HG03457 (cell line): Measurements from ENCODE around the gene LGALS7B.
"Not testable (repeated sequence)": the region's sequence is repeated elsewhere in the genome, so short reads cannot be mapped to it uniquely, and the experiment has no call there.

Source experiments
- ATAC-seq: cut with Tn5 transposase; IDR thresholded peaks from one replicate; pipeline ENCODE4 v1.9.1; 2021; ENCODE audit warnings: moderate number of reproducible peaks; ENCODE audit not compliant: unreplicated experiment

The LGALS7B gene

DNA sequence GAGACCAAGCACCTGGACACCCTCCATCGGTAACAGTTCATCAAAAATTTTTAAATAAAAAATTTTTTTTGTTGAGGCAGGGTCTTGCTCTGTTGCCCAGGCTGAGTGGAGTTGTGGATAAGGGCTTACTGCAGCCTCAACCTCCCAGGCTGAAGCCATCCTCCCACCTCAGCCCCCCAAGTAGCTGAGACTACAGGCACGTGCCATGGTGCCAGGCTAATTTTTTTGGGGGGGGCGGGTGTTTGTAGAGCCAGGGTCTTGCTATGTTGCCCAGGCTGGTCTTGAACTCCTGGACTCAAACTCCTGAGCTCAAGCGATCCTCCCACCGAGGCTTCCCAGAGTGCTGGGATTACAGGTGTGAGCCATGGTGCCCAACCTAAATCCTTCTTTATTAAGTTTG, 4.7 kb downstream of the LGALS7B start:
- ATAC-seq, result no peak

DNA sequence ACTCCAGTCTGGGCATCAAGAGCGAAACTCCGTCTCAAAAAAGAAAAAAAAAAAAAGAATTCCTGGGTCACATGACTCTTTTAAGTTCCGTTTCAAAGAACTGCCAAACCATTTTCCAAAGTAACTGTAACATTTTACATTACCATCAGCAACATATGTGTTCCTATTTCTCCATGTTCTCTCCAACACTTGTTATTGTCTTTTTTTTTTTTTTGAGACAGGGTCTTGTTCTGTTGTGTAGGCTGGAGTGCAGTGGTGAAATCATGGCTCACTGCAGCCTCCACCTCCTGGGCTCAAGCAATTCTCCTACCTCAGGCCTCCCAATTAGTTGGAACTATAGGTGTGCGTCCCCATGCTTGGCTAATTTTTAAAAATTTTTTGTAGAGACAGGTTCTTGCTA, 6.5 kb downstream of the LGALS7B start:
- ATAC-seq, result no peak

DNA sequence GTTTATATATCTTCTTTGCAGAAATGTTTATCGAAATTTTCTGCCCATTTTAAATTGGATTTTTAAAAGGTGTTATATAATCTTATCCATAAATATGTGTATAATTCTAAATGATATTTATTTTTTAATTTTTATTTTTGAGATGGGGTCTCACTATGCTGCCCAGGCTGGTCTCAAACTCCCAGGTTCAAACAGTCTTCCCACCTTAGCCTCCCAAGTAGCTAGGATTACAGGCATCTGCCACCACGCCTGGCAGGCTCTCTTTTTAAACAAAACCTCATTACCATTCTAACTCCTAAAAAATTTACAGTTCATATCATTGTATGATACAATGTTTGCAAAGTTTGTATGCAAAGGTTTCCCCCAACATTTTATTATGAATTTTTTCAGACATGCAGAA, 7.2 kb downstream of the LGALS7B start:
- ATAC-seq, result no peak

DNA sequence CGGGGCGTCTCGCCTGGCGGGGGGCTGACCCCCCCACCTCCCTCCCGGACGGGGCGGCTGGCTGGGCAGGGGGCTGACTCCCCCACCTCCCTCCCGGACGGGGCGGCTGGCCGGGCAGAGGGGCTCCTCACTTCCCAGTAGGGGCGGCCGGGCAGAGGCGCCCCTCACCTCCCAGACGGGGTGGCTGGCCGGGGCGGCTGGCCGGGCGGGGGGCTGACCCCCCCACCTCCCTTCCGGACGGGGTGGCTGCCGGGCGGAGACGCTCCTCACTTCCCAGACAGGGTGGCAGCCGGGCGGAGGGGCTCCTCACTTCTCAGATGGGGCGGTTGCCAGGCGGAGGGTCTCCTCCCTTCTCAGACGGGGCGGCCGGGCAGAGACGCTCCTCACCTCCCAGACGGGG, 8.8 kb downstream of the LGALS7B start:
- not testable (repeated sequence) for ATAC-seq

DNA sequence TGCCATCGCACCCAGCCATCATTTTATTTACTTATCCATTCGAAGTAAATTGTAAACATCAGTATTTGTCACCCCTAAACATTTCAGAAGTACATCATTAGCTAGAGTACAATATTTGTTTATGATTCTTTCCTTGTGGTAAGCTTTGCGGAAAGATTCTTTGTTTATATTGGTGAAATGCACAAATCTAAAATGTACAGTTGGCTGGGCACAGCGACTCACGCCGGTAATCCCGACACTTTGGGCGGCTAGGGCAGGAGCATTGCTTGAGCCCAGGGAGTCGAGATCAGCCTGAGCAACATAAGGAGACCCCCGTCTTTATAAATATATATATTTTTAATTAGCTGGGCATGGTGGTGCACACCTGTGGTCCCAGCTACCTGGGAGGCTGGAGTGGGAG, 10.1 kb downstream of the LGALS7B start:
- ATAC-seq, result no peak

DNA sequence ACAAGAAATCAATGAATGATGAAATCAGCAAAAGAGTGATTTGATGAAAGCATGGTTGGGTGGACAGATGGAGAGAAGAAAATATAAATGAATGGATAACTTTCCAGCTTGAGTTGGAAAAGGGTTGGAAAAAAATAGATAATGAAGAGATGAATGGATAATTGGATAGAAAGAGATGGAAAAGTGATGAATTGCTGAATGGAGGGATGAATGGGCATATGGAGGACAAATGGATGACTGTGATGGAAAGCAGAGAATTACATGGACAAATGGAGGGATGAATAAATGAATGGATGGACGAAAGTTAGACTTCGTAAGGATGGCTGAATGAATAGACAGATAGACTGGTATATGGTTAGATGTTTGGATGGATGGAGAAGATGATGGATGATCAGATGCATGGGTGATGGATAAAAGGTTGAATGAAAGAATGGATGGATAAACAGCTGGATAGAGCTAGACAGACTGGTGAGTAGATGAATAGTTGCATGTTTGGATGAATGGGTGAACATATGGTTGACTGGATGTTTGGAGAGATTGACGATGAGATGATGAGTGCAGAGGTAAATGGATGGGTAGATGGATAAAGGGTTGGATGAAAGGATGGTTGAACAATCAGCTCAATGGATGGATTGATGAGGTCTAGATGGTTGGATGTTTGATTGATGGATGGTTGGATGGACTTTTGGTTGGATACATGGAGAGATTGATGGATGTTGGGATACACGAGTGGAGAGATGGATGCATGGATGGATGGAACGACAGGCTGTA, 11.8 kb downstream of the LGALS7B start:
- ATAC-seq, result no peak

DNA sequence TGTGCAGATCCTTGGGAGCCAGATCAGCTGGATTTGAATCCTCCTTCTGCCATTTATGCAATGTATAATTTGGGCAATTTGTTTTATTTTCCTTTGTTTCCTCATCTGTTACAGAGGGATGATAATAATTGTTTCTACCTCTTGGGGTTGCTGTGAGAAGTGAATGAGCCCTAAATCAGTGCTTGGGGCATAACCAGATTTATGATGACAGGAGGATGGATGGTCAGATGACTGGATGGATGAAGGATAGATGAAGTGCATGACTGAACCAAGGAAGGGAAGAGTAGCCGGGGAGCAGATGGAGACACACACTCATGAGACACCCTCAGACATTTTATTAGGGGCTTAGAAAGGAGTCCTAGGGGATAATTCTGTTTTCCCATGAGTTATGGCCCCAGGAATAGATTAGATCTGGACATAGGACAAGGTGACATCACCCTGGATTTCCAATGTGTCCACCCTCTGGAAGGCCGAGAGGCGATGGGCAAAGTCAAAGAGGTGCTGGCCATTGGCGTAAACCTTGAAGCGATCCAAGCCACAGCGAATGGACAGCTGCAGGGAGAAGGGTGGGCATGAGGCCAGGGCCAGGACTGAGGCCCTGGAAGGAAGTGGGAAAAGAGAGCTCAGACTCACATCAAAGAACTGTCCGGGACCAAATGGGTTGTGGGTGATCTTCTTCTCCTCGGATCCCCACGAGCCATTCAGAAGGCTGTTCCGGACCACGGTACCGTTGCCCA, 12.5 kb downstream of the LGALS7B start:
- no peak for ATAC-seq

DNA sequence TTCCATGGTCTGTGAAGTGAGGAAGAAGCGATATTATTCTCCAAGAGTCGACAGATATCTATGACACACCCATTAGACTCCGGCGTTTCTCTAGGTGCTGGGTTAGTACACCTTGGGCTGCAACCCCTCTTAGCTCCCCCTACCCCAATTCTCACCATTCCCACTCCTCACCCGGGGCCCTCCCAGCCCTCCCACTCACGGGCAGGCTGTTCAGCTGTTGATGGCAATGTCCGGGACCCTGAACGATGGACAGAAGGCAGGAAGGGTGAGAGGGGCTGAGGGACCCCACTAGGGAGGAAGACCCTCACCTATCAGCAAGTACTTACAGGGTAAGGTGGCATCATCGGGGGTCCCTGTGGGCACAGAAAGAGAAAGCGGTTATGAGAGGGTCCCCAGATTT, 14.5 kb downstream of the LGALS7B start:
- no peak for ATAC-seq

DNA sequence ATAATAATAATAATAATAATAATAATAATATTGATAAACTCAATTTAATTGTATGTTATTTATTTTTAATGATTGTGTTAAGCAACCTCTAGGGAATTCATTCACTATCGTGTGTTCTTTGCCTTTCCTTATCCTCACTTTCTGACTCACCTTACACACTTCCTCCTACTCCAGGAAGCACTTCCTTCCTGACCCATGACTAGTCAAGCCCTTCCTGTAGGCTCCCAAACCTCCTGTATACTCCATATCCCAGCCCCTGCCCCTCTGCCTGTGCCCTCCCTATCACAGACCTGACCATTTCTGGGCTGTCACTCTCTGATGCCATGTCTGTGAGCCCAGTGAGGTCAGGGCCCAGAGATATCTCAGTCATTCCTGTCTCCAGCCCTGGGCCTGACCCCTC, 16.2 kb downstream of the LGALS7B start:
- no peak for ATAC-seq

DNA sequence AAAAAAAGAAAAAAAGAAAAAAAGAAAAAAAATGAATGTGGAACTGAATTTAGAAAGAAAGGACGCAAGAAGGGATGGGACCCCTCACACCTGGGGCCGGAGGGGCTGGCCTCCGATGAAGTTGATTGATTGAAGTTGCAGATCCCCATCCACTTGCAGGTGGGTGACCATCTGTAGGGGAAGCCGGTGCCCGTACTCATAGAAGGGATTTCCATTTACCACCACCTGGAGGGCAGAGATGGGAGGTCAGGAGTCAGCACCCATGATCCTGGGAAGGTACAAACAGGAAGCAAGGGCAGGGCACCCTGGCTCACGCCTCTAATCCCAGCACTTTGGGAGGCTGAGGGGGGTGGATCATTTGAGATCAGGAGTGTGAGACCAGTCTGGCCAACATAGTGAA, 17.4 kb downstream of the LGALS7B start:
- no peak for ATAC-seq

DNA sequence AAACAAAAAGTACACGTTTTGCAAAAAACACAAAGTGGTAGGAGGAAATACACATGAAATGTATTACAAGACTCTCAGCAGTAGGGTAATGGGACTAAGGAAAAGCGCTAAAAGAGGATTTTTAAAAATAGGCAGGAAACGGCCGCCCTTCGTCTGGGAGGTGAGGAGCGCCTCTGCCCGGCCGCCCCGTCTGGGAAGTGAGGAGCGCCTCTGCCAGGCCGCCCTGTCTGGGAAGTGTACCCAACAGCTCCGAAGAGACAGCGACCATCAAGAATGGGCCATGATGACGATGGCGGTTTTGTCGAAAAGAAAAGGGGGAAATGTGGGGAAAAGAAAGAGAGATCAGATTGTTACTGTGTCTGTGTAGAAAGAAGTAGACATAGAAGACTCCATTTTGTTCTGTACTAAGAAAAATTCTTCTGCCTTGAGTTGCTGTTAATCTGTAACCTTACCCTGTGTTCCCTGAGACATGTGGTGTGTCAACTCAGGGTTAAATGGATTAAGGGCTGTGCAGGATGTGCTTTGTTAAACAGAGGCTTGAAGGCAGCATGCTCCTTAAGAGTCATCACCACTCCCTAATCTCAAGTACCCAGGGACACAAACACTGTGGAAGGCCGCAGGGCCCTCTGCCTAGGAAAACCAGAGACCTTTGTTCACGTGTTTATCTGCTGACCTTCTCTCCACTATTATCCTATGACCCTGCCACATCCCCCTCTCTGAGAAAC, 18.5 kb downstream of the LGALS7B start:
- ATAC-seq, result not testable (repeated sequence)

DNA sequence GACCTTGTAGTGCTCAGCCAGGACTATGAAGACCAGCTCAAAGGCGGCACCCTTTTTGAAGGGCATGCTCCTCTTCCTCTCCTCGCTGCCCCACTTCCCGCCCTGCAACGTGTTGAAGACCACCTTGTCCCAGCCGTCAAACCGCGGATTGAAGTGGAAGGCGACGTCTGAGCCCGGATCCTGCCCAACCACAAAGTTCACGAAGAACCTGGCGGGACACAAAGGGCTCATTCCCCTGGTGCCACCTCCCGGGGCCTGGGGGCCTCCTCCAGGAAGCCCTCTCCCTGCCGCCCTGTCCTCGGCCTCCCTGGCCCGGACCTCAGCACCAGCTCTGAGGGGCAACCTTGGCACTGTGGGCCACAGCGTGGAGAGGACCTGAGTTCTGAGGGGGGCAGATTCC, 19.7 kb downstream of the LGALS7B start:
- no peak for ATAC-seq

DNA sequence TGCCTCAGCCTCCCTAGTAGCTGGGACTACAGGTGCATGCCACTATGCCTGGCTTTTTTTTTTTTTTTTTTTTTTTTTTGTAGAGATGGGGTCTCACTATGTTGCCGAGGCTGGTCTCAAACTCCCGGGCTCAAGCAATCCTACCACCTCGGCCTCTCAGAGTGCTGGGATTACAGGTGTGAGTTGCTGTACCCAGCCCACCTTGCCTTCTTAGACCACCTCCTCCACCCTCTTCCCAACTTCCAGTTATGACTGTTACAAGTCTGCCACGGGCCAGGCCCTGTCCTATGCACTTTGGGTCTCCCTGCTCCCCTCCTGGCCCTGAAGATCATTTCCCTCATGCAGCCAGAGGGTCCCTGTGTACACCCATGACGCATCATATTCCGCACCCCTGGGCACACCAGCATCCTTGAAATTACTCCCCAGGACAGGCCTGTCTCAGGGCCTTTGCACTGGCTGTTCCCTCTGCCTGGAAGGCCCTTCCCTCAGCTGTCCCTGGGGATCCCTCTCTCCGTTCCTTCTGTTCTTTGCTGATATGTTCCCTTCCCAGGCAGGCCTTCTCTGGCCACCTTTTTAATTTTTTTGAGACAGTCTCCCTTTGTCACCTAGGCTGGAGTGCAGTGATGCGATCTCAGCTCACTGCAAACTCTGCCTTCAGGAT, 20.7 kb downstream of the LGALS7B start:
- ATAC-seq, result no peak

DNA sequence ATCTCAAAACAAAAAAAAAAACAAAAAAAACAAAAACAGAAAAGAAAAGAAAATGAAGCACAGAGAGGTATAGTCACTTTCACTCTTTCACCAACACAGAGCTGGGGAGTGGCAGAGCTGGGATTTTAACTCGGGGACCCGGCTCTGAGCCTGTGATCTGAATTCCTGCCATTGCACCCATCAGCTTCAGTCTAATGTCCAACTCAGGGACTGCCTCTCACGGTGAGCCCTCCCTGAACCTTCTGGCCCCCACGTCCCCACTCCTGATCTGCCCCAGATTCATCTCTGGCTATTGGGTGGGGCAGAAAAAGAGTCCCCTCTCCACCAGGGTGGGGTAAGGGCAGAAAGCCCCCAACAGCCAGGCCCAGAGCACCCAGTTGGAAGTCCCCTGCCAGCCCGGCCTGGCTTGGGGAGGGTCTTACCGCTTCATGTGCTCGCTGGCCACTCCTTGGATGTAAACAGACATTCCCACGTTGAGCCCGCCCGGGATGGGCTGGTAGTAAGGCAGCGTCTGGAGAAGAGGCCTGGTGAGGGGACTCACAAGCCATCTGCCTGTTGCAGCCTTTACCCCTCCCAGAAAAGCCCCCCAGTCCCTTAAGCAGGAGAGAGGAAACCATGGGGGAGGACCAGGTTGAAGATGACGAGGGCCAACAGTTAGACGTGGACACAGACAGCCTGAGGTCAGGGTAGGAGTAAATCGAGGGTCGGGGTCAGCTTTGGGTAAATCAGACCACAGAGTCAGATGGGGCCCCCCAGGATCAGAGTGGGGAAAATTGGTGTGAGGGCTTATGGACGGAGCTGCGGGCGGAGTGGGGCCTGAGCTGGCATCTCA, 23.2 kb downstream of the LGALS7B start:
- ATAC-seq, result no peak

DNA sequence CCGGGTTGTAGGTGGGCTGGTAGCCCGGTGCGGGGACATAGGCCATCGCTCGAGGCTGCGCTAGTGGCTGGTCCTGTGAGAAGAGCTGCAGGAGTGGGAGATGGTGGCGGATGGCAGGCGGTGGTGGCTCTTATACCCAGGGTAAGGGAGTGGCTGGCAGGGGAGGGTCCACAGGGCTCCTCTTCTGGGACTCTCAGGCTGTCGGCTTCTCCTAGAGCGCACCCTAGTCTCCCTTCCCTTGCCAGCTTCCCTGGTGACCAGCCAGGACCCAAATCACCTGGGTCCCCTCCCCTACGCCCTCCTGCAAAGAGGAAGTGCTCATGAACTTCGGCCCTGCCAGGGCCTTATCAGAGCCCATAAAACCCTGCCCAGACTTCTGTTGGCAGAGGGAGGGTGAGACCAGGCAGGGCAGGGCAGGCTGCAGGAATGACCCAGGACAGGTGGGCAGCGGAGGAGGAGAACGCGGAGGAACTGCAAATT, 23.9 kb downstream of the LGALS7B start, which contains the start of gene LGALS4:
Gene LGALS4 (minus strand): TSS at position 105 of the 480 bp plus-strand sequence. CDS start 59 bp downstream, at position 46.
- ATAC-seq, result no peak

DNA sequence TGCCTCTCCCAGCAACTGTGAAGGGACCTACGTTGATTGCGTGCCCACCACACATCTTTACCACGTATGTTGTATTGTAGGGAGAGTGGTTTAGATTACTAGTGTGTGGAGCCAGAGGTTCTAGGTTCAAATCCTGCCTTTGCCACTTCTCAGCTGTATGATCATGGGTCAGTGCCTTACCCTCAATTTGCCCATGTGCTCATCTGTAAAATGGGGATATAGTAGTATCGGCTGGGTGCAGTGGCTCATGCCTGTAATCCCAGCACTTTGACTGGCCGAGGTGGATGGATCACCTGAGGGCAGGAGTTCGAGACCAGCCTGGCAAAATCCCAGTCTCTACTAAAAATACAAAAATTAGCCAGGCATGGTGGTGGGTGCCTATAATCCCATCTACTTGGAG, 24.3 kb downstream of the LGALS7B start:
- ATAC-seq, result no peak

DNA sequence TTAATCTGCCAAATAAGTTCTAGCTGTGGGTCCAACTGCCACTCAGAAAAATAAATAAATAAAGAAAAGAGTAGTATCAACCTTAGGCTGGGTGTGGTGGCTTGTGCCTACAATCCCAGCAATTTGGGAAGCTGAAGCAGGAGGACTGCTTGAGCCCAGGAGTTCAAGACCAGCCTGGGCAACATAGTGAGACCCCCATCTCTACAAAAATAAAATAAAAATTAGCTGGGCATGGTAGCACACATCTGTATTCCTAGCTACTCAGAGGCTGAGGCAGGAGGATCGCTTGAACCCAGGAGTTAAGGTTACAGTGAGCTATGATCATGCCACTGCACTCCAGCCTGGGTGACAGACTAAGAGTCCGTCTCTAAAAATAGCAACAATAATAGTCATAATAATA, 24.9 kb downstream of the LGALS7B start:
- ATAC-seq, result not testable (repeated sequence)

DNA sequence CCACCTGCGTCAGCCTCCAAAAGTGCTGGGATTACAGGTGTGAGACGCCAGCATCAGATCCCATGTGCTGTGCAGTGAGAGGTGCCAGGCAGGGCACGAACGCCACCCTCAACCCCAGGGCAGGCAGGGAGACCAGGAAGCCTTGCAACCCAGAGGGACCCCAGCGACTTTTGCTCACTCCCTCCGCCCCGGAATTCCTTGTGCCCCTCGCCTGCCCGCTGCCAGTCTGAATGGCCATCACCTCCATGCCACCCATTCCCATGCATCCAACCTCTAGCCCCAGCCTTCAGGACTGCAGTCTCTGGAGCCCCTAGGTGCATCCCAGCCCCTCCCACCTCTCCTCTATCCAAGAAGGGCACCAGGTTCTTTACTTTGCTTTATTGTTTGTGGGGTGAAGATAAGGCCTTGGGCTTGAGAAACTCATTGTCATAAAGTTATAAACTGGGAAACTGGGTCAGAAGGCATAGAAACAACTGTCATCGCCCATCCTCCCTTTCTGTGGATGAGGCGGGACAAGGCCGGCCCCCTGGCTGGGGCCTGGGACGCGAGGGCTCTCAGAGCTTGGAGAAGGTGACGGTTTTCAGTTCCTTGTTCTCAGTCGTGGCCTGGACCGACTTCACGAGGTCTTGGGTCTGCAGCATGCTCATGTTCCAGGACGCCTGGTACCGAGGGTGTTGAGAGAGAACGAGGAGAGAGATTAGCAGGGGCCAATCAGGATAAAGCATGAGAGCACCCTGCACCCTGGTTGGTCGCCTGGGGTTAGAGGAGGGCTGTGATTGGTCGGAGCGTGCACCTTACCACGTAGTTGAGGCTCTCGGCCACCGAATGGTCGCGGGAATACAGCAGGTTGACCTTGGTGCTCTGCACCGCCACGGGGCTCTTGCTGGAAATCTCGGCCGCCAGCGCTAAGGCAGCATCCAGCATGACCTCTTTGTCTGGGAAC, 26.3 kb downstream of the LGALS7B start:
- no peak for ATAC-seq

DNA sequence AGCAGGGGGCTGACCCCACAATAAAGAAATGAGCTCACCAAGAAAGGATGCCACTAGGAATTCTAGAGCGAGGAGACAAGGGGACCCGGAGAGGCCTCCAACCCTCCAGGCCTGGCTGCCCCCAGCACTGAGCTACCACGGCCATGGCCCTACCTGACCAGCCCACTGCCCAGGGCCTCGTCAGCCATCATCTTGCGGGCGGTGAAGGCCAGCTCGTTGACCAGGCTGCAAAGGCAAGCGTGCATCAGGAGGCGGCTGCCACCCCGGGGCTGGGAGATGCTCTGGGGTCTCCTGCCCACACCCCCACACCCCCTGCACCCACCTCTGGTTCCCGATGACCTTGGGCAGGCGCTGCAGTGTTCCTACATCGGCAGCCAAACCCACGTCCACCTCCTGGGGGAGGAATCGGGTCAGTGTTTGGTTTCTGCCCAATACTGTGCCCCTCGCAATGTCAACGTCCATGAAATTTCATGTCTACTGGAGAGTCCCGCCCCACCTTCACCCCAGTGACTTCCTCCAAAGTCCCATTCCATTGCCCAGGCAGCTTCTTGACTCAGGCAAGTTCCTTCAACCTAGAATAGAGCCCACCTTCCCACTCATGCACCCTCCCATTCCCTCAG, 27.2 kb downstream of the LGALS7B start:
- no peak for ATAC-seq
